Adrenal gland (tissue), 5 donors: ENCODE measurements around the gene TRIM6.

Source experiments
- CTCF ChIP-seq, 6 experiments: fragments of 450-650 bp in 4 of 6; fragments of 200-600 bp in 2 of 6; sonication (generic) in 1 of 6; IDR thresholded peaks; 1 replicate in 5 of 6; 2 replicates in 1 of 6; pipeline versions ENCODE4 v1.5.1 to v1.8.0; 2016 to 2021; ENCODE audit warnings: antibody characterized with exemption in 6 of 6, mild to moderate bottlenecking in 2 of 6, moderate library complexity in 1 of 6
- POLR2A ChIP-seq, 2 donors: fragments of 450-650 bp; IDR thresholded peaks; one replicate each; pipeline ENCODE4 v1.6.1; 2017; ENCODE audit warnings: antibody characterized with exemption in 2 of 2, mild to moderate bottlenecking in 2 of 2, moderate library complexity in 1 of 2
- donor health status: DM: no; HTN: no; CAD: no.

- no peak for TF ChIP-seq CTCF (IDR thresholded peaks at IDR 0.05)
- TF ChIP-seq POLR2A (IDR thresholded peaks at IDR 0.05), result no peak
These were observed 25.1 kb downstream of the TRIM6 start for GRCh38 chr11:5621580-5621979.
